HG02798 (cell line): ENCODE results near the gene SNRNP25.
A peak's percentile ranks its signal among the peaks of the same experiment; 100 is the strongest.

Source experiments
- ATAC-seq: cut with Tn5 transposase; IDR thresholded peaks from one replicate; pipeline ENCODE4 v1.9.1; 2021; ENCODE audit warnings: mild to moderate bottlenecking; ENCODE audit not compliant: unreplicated experiment, poor library complexity

Gene SNRNP25

GRCh38 chr16:62283-62967, 8.8 kb downstream of the SNRNP25 start:
- no peak for ATAC-seq

- no peak for ATAC-seq
Observed at GRCh38 chr16:62968-63391, 9.4 kb downstream of the SNRNP25 start.

GRCh38 chr16:63466-63865, 9.8 kb downstream of the SNRNP25 start:
- no peak for ATAC-seq

- ATAC-seq = no peak
Observed at GRCh38 chr16:63998-64913, 10.6 kb downstream of the SNRNP25 start.

GRCh38 chr16:64914-65255, 11.3 kb downstream of the SNRNP25 start:
- no peak for ATAC-seq

- peak; percentile 49 for ATAC-seq
Observed at GRCh38 chr16:65745-66144, 12.1 kb downstream of the SNRNP25 start.

- no peak for ATAC-seq
Observed at GRCh38 chr16:66309-67182, 12.9 kb downstream of the SNRNP25 start.

GRCh38 chr16:67183-67791, 13.7 kb downstream of the SNRNP25 start:
- no peak for ATAC-seq

GRCh38 chr16:67884-68789, 14.5 kb downstream of the SNRNP25 start:
- ATAC-seq = no peak

- ATAC-seq = no peak
Observed at GRCh38 chr16:69181-69580, 15.6 kb downstream of the SNRNP25 start.

- ATAC-seq = no peak
Observed at GRCh38 chr16:71210-71539, 17.5 kb downstream of the SNRNP25 start.

- ATAC-seq = no peak
Observed at GRCh38 chr16:71540-72401, 18.1 kb downstream of the SNRNP25 start.

- ATAC-seq = no peak
Observed at GRCh38 chr16:72561-73548, 19.2 kb downstream of the SNRNP25 start, which contains the start of gene RHBDF1. Gene RHBDF1 (minus strand): TSS chr16:72631. CDS start chr16:65015, 7,616 bp downstream.

- ATAC-seq = no peak
Observed at GRCh38 chr16:74051-74746, 20.6 kb downstream of the SNRNP25 start.

- ATAC-seq = no peak
Observed at GRCh38 chr16:74747-75334, 21.2 kb downstream of the SNRNP25 start.
